C4-2B (cell line): ENCODE data around the gene TMEM107.

ENCODE experiments used
- CTCF ChIP-seq: fragments of 450-650 bp; conservative IDR thresholded peaks from 2 replicates; pipeline ENCODE4 v1.5.1; 2017; ENCODE audit warnings: mild to moderate bottlenecking
- ZFX ChIP-seq: fragments of 450-650 bp; IDR thresholded peaks from 2 replicates; pipeline ENCODE4 v1.6.1; 2017

- no peak for TF ChIP-seq CTCF
- no peak for TF ChIP-seq ZFX
Observed at GRCh38 chr17:8160741-8161221, 15.4 kb downstream of the TMEM107 start.
